Stimulated activated CD4-positive, alpha-beta T cell treated with anti-CD3 and anti-CD28 coated beads, Interleukin-2, amount 100 ng/mL, for 4 hours (primary cell): ENCODE data around the gene EPHB1.
"Not testable (repeated sequence)": the region's sequence is repeated elsewhere in the genome, so short reads cannot be mapped to it uniquely, and the experiment has no call there.

ENCODE experiments used
- DNase-seq: peaks from one replicate; pipeline ENCODE4 v3.0.0-alpha.2; 2020; ENCODE audit warnings: low read depth

EPHB1 gene

DNA sequence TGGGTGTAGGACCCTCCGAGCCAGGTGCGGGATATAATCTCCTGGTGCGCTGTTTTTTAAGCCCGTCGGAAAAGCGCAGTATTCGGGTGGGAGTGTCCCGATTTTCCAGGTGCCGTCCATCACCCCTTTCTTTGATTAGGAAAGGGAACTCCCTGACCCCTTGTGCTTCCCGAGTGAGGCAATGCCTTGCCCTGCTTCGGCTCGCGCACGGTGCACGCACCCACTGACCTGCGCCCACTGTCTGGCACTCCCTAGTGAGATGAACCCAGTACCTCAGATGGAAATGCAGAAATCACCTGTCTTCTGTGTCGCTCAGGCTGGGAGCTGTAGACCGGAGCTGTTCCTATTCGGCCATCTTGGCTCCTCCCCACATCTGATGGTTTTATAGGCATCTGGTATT lies 210.6 kb downstream of the EPHB1 start:
- DNase-seq: not testable (repeated sequence)

DNA sequence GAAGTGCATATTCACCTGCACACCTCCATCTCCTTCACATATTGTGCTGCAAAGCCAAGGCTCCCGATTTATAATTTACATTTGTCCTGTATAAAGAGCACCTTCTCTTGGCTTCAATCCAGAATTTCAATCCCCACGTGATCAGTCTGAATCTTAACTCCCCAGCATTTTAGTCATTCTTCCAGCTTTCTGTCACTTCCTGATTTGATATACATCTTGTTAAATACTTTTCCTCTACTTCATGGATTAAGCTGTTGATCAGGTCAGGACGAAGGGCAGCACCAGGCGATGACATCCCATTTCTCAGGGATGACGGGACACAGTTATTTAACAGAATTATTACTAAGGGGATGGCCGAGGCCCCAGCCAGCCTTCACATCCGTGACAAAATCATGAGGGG lies 212.5 kb downstream of the EPHB1 start:
- DNase-seq: no peak

DNA sequence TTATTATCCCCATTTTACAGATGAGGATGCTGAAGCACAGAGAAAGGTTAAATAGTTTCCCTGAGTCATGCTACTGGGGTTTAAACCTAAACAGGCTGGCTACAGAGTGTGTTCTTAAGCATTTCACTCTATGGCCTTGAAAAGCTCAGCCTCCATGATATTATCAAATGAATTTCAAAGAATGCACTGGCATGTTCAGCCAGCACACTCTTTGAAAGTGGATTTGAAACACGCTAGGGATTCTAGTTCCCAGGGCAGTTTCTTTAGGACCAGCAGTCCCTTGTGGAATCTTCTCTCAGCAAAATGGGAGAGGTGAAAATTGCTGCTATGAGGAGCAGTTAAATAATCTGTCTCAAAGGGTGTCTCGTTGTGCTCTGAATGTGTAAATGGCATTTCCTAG lies 213.3 kb downstream of the EPHB1 start:
- DNase-seq: no peak

DNA sequence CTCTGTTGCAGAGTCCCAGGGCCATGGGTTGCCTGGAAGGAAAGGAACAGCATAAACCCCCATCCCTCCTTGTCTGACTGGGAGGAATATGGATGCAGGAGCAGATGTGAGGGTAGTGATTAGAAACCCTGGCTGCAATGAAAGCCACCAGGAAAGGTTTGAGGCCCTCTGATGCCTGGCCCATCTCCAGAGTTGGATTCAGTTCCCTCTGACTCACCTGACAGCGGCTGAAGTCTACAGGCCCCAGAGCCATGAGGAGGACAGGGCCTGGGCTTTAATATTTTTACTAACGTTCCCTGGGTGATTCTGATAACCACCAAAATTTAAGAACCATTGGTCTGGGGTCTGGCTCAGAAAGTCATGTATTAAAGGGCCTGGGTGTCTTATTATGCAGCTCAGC lies 214.0 kb downstream of the EPHB1 start:
- DNase-seq: no peak

DNA sequence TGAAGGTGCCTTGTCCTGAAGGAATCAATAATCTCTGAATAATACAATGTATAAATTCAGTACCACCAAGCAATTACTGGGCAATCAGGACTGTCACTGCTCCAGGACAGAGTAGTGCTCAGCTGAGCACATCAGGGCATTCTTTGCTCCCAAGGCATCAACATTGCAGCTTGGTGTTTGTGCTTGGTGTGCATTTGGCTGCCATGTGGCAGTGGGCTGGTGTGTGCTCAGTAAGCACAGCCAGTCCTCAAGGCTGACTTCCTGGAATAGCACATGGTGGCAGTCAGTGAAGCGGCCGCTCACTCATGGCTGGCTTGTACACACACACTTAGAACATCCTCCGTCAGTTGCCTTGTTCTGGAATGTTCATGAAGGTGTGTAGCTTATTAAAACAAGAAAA lies 217.0 kb downstream of the EPHB1 start:
- DNase-seq: no peak

DNA sequence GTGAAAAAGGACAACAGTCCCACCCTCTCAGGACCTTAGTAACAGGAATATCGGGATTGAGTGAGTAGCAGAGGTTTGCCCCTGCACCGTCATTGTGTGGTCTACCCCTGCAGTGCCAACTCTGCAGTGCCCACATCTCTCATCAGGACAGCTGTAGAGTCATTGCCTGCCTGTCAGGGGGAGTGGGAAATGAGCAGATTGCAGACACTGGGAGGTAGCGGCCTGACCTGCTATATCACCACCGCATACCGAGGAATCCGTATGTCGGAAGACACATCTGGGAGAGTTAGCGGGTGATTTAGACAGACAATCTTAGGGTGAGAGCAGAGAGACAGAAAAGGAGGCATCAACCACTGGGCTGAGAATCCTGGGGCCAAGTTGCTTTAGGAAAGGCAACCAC lies 218.1 kb downstream of the EPHB1 start:
- no peak for DNase-seq

DNA sequence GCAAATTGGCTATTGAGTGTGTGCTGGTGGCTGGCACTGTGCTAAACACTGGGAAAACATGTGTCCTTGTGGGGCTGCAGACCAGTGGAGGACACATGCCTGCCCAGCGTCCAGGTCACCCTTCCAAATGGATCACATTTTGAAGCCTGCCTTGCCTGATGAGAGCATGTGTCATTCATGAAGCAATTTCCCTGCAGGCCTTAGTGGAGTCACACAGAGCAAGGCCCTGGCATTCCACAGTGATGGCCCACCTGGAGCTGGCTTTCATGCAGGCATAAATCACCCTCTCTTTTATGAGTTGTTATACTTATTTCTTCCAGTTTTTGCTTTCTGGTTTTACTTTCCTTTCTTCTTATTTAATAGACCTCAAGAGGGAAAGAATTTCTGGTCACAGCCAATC lies 219.5 kb downstream of the EPHB1 start:
- DNase-seq: no peak

DNA sequence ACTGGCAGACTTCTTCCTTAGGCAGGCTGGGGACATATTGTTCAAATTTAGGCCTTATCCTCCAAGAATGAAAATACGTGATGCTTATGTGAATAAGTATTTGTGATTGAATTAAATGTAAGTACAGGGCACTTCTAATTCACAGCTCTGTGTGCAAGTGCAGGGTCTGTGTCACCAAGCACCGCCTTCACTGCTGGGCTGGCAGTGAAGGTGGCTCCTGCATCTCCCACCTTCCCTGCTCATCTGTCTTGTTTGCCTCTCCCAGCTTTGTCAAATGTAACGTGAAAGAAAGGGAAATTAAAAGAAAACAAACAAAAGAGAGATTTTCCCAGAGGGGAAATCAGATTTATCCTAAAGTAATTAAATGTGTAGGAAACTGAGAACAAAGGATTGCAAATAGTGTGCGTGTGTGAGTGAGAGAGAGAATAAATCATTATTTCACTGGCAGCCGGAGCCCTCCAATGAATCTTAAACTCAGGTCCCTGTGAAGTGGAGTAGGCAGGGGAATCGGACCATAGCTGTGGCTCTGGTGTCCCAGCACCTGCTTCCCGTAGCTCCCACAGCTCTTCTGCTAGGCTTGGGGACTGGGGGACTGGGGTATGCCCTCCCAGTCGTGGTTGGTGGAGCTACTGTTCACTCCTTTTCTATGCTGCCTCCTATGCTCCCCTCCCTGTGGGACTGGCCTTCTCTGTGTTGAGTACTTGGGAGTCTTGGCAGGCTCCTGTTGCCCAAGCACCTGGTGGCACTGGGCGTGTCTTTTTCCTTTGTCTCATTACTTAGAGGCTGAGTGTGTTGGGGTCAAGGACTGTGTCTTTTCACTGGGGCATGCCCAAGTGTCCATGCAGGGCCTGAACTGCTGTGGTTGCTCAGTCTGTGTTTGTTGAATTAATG lies 222.2 kb downstream of the EPHB1 start:
- DNase-seq: no peak

DNA sequence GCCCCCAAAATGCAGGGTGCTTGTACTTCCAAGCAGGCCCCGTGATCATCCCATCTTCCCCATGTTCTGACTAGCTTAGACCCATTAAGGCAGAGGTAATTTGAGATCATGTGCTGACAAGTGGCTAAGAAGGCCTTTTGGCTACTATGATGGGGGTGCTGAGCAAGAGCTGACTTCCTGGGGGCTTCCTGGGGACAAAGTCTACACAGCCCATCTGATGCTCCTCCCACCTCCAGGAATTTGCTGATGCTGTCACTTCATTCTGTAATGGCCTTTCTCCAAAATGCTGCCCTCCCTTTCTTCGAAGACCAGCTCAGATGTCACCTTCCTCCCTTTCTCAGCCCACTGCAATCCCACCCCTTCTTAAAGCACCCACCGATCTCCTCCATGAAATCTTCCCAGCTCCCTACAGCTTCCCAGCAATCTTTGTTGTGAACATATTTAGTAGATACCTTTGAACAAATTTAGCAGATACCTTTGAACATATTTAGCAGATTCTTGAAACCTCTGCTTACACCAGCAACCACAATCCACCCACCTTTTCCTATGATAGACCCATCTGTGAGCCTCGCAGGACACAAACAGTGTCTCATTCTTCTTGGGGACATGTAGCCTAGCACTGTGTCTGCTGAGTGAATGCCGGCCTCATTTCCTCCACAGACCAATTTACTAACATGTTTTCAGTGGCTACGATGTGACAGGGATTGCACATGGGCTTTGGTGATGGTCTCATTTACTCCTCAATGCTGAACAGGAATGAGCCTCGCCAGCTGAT lies 223.3 kb downstream of the EPHB1 start:
- no peak for DNase-seq

DNA sequence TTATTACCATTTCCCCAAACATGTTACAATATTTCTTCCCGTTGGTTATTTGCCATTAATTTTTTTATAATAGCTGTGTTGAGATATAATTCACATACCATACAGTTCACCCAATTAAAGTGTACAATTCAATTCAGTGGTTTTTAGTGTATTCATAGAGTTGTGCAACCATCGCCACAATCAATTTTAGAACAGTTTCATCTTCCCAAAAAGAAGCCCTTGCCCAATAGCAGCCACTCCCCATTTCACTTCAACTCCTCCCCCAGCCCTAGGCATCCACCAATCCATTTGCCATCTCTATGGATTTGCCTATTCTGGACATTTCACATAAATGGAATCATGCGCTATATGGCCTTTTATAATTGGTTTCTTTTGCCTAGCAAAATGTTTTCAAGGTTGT lies 225.1 kb downstream of the EPHB1 start:
- DNase-seq: no peak

DNA sequence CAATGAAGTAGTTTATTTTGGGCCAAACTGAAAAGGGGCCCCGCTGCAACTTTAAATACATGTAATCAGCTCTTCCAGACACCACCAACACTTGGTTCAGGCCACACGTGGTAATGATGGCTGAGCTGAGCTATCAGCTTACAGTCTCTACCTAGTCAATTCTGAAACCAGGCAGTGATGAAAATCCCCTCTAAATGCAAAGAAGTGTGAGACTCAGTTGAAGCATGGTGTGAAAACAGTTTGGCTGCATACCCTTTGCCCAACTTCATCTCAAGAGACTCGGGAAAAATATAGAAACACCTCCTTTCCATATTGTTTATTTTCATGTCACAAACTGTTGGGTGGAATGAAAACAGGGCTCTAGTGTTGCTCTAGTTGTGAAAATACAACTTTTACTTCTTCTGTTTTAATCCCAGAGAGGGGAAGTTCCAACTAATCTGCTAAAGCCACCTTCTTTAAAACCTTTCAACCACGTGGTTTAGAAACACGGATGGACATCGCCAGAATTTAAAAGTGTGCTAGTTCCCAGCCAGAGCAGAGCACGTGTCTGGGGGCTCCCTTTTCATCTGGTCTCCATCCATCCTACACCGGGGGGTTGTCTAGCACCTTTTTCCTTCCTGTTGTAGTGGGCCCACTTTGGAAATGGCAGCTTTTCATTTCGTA lies 229.1 kb downstream of the EPHB1 start:
- no peak for DNase-seq

DNA sequence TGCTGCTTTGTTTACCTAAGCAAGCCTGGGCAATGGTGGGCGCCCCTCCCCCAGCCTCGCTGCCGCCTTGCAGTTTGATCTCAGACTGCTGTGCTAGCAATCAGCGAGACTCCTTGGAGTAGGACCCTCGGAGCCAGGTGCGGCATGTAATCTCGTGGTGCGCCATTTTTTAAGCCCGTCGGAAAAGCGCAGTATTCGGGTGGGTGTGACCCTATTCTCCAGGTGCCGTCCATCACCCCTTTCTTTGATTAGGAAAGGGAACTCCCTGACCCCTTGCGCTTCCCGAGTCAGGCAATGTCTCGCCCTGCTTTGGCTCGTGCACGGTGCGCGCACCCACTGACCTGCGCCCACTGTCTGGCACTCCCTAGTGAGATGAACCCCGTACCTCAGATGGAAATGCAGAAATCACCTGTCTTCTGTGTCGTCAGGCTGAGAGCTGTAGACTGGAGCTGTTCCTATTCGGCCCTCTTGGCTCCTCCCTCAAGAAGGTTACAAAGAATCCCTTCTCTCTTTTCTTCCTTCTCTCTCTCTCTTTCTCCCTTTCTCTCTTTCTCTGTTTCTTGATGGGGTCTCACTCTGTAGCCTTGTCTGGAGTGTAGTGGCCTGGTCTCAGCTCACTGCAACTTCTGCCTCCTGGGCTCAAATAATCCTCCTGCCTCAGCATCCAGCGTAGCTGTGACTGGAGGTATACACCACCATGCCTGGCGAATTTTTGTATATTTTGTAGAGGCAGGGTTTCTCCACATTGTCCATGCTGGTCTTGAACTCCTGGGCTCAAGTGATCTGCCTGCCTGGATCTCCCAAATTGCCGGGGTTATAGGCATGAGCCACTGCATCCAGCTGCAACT lies 235.9 kb downstream of the EPHB1 start:
- not testable (repeated sequence) for DNase-seq

DNA sequence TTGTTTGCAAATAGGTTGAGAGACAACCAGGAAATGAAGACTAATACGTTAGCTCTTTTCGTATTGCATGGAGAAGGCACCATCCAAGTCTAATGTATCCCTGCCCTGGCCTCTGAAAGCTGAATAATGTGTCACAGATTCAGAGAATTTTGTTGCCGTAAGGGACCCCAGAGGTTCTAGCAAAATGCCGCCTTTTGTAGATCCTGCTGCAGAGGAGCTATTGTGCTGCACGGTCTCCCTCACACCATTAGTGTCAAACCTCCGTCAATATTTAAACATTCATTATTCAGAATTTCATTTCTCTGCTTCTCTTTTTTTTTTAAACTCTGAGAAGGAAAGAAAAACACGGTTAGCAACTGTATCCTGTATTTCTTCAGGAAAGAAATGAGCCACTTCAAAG lies 238.7 kb downstream of the EPHB1 start:
- DNase-seq: no peak

DNA sequence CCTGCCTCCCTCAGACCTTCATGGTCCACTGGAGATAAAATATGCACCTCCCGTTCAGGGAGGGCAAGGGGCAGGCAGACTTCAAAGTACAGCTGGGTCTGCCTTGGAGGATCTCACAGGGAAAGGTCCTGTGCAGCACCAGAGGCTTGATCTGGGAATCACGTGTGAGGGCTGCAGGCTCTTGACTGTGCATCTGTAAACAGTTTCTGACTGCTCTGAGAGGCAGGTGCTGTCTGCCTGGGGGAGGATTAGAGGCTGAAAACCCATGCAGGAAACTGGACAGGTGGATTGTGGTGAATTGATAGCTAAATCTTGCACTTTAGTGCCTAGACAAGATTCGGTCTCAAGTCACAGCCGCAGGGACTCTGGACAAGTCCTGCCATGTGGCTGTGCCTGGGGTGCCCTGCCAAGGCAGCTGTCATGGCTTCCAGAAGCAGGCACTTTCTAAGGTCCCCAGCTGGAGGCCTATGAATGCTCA lies 239.3 kb downstream of the EPHB1 start:
- no peak for DNase-seq

DNA sequence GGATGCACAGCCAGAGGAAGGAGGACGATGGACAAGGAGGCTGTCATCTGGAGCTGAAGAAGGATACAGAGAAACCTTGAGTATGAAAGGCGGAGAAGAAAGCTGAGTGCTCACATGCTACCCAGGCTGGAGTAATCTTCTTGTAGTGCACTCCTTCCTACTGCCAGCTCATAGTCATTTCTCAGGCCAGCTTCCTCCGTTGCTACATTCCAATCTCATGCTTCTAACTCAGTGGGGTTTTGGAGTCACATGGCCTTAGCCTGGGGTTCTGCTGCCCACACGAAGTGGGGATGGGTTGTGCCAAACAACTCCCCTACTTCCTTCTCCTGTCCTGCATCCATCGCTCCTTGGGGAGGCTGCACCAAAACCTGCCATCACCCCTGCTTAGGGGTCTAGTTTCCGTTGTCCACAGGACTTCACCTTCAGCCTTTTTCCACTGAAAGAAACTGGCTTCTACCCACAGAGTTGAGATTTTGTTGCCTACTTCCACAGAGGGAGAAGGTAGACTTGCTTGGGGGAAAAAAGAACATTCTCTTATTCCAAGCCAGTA lies 239.9 kb downstream of the EPHB1 start:
- DNase-seq: no peak

DNA sequence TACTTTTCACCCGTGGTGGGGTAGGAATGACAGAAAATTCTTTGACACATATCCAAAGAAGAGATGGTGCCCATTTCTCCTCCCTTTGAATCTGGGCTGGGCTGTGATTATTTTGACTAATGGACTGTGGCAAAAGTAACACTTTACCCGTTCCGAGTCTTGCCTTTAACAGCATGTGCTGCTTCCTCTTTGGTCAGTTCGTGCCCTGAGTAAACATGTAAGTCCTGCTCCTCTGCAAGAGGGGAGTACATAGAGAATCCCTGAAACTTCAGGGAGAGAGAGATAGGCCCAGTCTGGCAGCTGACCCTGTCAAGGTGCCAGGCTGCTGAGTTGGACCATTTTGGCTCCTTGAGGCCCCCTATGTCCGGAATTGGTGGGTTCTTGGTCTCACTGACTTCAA lies 243.1 kb downstream of the EPHB1 start:
- DNase-seq: no peak

DNA sequence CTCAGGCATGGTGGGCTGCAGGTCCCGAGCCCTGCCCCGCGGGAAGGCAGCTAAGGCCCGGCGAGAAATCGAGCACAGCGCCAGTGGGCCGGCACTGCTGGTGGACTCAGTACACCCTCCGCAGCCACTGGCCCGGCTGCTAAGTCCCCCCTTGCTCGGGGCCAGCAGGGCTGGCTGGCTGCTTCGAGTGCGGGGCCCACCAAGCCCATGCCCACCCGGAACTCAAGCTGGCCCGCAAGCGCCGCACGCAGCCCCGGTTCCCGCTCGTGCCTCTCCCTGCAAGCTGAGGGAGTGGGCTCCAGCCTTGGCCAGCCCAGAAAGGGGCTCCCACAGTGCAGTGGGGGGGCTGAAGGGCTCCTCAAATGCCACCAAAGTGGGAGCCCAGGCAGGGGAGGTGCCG lies 244.5 kb downstream of the EPHB1 start:
- not testable (repeated sequence) for DNase-seq

DNA sequence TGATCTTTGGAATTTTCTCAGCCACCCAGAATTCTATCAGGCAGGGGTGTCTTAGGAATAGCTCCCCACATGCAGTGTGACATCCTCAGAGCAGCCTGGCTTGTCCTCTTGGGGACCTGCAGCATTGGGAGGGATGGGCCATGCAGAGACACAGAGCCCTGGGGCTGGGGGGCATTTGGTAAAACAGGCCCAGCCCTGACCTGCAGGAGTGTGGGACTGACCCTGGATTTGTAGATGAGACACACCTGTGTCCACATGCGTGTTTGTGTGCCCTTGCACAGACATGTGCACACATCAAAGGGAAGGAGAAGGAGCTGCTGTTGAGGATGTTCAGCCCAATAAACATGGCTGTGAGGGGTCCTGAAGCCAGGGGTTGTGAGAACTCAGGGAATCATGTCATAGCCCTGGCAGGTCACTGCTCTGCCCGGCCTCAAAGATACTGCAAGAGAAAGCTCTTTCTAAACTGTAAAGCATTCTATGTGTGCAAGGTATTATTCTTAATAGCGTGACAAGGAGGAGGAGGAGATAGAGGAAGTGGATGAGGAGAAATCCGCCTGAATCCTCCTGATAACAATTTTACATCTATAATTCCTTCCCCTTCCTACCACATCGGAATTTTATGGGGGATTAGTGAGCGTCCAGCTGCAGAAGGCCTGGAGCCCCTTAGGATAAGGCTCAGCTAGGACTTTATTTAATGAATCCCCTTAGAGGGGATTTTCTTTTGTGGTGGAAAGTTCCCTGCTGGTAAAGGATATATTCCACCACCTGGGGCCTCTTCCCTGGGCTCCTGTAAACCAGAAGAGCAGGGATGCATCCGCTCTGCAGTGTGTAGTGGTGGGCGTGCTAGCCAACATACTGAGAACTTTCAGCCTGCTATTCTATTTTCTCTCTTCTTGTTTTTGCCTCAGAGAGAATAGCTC lies 245.5 kb downstream of the EPHB1 start:
- DNase-seq: no peak

DNA sequence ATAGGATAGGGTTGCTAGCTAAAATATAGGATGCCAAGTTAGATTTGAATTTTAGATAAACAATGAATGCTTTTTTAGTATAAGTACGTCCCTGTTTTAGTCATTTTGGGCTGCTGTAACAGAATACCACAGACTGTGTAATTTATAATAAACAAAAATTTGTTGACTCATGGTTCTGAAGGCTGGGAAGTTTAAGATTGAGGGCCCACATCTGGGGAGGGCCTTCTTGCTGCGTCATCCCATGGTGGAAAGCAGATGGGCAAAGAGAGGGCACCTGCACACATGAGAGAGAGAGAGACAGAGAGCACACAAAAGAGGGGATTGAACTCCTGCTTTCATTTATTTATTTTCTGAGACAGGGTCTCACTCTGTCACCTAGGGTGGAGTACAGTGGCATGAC lies 246.5 kb downstream of the EPHB1 start:
- DNase-seq: no peak

DNA sequence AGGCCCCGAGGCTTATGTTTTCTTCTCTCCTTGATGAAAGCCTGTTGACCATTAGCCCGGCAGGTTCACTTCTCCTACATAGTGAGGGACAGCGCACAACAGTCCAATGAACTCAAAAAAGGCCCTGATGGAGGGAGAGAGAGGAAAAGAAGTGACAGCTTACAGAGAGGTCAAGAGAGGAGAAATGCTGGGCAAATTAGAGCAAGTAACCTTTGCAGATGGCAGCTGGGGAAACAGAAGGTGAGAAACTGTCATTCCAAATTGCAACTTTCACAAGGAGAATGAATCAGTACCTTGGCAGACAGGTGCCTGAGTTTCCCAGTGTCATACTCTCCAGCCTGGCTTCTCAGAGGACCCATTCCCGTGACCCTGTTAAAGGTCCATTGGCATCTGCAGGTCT lies 252.0 kb downstream of the EPHB1 start:
- DNase-seq: no peak
